GM18505 (cell line): ENCODE results near the gene YWHAQ.
A peak's percentile ranks its signal among the peaks of the same experiment; 100 is the strongest.
"Not testable (repeated sequence)": the region's sequence is repeated elsewhere in the genome, so short reads cannot be mapped to it uniquely, and the experiment has no call there.

Experiments
- ATAC-seq: cut with Tn5 transposase; IDR thresholded peaks from one replicate; pipeline ENCODE4 v1.9.1; 2021; ENCODE audit not compliant: unreplicated experiment
- POLR2A ChIP-seq: IDR thresholded peaks from 4 replicates; pipeline ENCODE4 v1.6.1; 2011; ENCODE audit warnings: borderline replicate concordance; ENCODE audit not compliant: insufficient read depth, insufficient read length; ENCODE audit errors: extremely low read depth

Gene YWHAQ

DNA sequence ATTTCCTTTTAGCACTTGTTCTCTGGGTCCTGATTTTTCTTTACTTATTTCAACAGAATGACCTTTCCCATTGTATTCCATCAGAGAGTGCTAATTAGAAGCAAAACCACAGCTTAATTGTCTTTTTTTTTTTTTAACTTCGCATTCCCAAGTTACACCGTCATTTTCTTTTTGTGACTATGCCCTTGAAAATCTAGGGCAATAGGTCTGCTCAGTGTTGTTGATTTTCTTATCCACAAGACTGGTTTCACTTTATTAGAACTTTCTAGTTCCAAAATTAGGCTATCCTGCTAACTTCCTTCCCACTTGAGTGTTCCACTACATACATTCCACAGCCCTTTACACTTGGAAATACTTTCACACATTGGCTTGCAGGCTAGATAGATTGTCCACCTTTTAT is 56.5 kb downstream of the YWHAQ start:
- no peak for TF ChIP-seq POLR2A
- ATAC-seq = no peak

DNA sequence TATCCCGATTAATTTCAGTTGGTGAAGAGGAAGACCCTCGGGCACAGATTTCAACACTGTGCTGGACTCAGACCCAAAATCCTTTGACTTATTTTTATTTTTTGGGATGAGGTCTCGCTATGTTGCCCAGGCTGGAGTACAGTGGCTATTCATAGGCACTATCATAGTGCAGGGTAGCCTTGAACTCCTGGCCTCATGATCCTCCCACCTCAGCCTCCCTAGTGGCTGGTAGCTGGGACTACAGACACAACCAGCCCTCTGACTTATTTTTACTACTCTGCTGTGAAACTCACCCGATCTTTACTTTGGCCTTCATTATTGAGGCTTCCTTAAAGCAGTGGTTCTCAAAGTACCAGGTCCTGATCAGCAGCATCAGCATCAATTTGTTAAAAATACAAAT is 57.0 kb downstream of the YWHAQ start:
- TF ChIP-seq POLR2A = no peak
- ATAC-seq = no peak

DNA sequence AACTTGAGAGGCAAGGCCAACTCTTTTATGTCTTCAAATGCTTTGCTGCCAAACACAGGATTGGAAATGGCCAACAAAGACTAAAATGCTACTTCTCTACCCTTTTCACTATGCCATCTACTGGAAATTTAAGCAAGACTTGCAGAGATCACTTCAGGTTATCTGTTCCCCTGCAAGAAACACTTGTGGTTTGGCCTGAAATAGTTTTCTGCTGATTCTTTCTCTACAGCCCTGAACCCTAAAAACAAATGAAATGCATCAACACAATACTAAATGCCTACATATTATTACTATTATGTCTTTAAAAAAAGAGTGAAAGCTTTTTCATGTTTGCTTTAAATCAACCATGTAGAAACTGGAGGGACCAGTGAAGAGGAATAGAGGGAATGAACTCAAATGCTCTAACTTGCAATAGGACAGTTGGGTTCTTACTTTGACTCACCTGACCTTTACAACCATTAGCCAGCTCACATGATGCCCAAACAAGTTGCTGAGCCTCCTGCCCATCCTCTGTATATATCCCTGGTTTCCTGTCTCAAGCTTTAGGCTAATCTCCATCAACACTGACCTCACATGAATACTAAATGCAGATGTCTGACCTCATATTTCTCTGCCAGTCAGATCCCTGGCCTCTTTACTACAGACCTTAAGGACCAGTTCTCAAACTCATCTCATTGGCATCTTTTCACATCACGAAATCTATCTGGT is 57.6 kb downstream of the YWHAQ start:
- no peak for TF ChIP-seq POLR2A

DNA sequence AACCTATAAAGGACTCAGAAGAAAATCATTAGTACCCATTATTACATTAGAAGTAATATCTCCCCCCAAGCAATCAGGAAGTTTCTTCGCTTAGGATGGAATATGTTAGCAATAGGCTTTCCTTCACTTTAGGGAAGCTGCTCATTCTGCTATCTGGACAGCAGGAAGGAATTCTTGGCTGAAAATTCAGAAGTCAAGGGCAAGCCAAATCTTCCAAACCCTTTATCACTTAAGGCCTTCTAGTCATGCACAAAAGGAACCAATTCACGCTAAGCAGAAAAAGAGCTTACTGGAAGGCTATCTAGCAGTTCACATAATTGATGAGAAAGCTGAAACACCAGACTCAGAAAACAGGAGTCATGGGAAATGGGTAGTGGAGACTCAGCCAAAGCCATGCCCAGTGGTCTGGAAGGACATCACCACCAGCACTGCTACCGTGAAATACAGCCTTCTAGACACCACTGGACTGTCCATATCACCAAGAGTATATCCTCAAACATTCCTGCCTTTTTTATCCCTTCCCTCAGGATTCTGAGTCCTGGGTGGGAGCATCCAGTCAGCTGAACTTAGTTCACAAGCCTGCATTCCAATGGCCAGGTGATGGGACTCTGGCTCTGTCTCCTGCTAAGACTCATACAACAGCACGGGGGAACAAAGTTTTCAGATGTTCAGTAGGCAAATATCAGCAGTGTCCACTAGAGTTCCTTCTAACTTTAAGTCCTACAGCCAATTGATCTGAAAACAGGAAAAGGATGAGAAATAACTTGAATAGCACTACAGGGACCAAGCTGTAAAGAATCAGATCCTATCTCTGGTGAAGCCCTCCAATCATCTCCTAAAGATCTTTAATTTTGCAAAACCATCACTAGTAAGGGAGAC is 60.4 kb downstream of the YWHAQ start:
- TF ChIP-seq POLR2A = no peak
- ATAC-seq = no peak

More for the DNA sequence above, 57.6 kb downstream of the YWHAQ start:
- ATAC-seq = no peak

DNA sequence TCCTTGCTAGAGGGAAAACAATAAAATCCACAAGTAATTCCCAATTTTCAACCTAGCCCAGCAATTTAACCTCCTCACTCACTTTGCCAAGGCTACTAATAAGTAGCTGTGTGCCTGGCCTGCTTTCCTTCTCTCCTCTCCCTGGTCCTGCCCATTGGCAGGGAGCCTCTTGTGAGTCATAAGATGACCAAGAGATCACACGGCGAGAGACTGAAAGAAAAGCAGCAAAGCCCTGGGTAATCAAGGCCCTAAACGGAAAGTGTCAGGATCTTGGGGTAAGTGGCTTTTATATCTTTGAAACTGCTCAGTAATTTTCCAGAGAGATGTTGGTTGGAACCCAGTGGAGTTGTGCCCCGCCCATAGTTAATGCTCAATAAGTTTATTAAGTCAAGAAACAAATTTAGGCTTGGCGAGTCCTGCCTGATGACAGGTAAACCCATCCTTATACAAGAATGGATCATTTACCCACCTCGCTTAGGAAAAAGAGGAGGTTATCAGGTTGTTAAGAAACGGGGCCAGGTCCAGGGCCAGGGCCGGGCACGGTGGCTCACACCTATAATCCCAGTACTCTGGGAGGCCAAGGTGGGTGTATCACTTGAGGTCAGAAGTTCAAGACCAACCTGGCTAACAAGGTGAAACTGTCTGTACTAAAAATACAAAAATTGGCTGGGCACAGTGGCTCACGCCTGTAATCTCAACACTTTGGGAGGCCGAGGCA is 65.2 kb downstream of the YWHAQ start:
- ATAC-seq = no peak
- TF ChIP-seq POLR2A = no peak

DNA sequence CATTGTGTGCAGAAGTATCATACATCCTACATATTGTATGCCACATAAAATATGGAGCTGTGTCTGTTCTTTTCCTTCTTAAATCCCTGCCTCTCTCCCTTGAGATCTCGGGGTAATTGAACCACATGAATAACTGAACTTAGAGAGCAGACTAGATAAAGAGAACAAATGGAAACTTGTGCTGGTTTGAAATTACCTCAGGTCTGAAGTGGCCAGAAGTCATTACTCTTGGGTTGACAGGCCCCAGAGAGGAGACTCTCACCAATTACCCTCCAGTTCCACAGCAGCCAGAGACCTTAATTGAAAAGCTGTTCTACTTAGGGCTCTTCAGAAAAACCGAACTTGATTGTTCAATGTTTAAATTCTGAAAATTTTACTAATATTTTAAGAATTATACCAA is 70.2 kb downstream of the YWHAQ start:
- no peak for ATAC-seq
- TF ChIP-seq POLR2A = no peak

DNA sequence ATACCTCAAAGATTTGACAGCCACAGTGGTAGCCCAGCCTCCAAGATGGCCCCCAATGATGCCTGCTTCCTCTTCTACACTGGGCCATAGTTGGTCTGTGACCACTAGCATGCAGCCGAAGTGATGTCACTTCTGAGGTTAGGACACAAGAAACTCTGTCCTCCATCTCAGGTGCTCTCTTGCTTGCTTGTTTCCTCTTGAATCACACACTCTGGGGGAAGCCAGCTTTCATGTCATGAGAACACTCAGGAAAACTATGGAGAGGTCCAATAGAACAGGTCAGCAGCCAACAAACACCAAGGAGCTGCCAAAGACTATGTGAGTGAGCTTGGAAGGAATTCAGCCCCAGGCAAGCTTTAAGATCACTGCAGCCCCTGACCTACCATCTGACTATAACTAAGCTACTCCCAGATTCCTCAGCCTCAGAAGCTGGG is 71.8 kb downstream of the YWHAQ start:
- ATAC-seq = no peak
- TF ChIP-seq POLR2A = no peak

DNA sequence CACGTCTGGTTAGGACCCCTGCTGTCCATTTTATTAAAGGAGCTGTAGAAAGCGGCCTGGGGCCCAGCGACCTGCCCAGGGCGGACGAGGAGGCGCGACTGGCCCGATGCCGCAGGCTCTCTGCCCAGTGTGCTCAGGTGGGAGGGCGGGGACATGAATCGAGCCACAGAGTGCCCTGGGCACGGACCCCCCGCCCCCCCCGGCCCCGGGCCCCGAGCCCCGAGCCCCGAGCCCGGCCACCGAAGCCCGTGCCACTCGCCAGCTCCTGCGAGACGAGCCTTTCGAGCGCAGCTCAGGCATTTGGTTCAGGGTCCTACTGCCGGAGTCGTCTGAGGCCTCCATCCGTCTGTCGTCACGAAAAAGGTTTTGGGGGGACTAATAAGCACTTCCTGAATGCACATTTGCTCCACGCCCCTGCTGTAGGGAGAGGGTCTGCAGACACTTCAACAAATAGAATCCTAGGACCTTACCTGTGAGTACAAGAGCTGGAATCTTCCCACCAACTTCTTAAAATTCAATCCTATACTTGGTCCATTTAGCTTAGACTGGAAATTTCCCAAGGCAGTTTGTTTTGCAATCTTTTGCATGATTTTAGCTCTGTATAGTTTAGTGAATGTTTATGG is 74.6 kb downstream of the YWHAQ start:
- TF ChIP-seq POLR2A = no peak
- ATAC-seq = peak; percentile 23

DNA sequence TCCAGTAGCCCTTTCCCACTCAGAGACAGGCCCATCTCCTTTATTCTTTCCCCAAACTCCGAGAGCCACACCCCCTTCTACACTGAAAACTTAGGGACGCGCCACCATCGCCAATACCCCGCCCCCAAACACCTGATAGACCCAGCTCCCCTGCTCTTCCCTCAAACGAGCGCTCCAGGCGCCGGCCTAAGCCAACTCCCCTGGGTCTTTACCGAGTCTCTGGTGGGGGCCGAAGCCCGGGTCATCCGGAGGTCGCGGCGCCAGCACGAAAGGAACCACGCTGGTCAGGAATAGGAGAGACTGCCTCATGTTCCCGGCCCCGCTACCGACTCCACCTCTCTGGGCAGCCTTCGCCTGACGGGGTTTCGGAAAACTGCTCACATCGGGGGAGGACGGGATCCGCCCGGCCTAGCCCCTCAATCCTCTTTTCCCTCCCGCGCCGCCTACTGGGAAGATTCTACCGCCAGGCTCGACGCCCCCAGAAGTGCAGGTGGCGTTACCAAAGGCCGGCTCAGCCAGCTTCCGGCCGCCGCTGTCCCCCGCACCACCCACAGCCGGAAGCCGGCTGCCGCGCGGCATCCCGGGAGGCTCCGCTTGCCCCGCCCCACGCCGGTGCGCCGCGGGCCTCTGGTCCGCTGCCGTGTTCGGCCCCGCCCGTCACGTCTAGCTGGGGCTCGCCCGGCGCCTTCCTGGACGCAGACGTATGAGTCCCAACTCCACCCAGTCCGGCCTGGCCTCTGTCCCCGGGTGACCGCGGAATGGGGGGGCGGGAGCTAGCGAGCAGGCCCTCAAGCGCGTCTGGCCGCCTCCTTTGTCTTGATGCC is 75.3 kb downstream of the YWHAQ start, which contains the start of gene ADAM17:
Gene ADAM17 (minus strand): TSS at position 534 of the 824 bp plus-strand sequence. CDS start 225 bp downstream, at position 309.
- peak; percentile 83 for ATAC-seq
- TF ChIP-seq POLR2A = peak; percentile 94

DNA sequence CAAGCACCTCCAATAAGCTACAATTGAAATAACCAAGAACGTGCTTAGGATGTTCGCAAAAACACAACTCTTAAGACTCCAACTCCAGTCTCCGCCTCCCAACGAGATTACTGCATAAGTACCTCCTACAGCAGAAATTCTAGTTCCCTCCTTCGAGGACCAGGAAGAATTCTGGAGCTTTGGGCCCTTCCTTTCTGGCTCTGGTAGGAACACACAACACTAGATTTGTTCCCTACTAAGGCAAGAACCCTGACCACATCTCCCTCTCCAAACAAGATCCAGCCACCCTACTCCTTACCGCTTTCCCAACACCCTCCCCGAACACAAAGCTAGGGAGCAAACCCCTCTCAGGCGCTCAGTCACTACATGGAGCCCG is 75.9 kb downstream of the YWHAQ start:
- no peak for ATAC-seq
- TF ChIP-seq POLR2A = no peak

DNA sequence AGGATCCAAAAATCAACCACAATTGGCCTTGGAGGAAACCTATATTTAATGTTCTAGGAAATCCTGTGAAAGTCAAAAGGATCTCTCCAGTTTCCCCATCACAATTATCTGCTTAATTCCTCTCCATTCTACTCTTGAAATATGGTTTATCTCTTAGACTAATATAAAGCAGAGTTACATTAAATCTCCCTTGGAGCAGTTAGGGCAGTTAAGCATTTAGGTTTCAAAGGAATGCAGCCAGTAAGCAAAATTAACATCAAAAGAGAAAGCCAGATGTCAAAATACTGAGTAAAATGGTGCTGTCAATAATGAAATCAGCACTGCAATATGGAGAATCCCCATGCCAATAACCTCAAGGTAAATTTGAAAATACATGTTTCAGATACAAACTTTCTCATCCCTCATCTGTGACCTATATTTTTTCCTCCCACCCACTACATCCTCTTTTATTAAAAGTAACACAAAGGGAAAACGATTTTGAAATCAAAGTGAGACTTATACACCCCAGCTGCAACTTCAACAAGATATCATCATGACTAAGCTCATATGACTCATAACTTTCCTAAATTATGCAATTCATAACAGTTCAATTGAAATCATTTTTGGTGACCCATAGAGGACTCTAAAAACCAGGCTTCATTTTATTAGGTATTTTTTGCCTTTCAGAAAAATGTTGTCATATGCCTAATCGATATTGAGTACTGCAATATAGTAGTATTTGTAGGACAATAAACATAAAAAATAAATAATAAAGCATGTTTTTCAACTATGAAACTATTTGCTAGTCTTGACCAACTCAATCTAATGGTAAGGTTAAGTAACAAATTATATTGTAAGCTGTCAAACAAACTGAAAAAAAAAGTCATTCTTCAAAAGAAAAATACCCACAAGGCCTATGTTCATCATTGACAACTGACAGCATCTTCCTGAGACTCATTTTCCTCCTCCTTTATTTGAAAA is 78.3 kb downstream of the YWHAQ start:
- TF ChIP-seq POLR2A = no peak
- no peak for ATAC-seq

DNA sequence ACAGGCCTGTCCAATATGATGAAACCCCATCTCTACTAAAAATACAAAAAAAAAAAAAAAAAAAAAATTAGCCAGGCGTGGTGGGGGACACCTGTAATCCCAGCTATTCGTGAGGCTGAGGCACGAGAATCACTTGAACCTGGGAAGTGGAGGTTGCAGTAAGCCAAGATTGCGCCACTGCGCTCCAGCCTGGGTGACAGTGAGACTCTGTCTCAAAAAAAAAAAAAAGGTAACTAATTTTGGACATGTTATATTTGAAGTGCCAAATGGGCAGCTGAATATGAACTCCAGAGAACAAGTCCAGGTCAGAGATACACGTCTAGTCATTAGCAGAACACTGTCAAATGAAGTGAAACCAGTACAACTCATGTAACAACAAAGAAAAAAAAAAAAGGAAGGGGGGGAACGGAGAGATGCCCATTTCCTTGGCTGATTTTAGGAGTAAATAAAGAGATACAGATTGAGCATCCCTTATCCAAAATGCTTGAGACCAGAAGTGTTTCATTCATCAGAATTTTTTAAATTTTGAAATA is 79.9 kb downstream of the YWHAQ start:
- ATAC-seq = not testable (repeated sequence)
